ENCODE measurements around the gene GLI3. TPM values are rescaled to one million over a fixed set of nuclear protein-coding genes. Genes with fewer than 3 reads are reported as not detected.

GLI3 gene
- total RNA-seq, 1 experiment from 2014 or later: 7.6 TPM

GRCh38 chr7:42082144-42082543 is 154.9 kb downstream of the GLI3 start:
- peak; percentile 58 for DNase-seq (ENCODE audit: low read depth)

- no peak for DNase-seq (ENCODE audit: low read depth)
Measured at GRCh38 chr7:42081671-42082070, 155.3 kb downstream of the GLI3 start.

GRCh38 chr7:42080841-42081586 is 156.0 kb downstream of the GLI3 start:
- DNase-seq (ENCODE audit: low read depth): no peak

- DNase-seq (ENCODE audit: low read depth): no peak
Measured at GRCh38 chr7:42077271-42078135, 159.5 kb downstream of the GLI3 start.

- DNase-seq (ENCODE audit: low read depth): no peak
Measured at GRCh38 chr7:42076870-42077269, 160.1 kb downstream of the GLI3 start.

GRCh38 chr7:42075418-42075817 is 161.6 kb downstream of the GLI3 start:
- no peak for DNase-seq (ENCODE audit: low read depth)

GRCh38 chr7:42074076-42074475 is 162.9 kb downstream of the GLI3 start:
- DNase-seq (ENCODE audit: low read depth): no peak

GRCh38 chr7:42071372-42072261 is 165.4 kb downstream of the GLI3 start:
- DNase-seq (ENCODE audit: low read depth): no peak

- DNase-seq (ENCODE audit: low read depth): peak; percentile 68
Measured at GRCh38 chr7:42070068-42070467, 166.9 kb downstream of the GLI3 start.

GRCh38 chr7:42069590-42069989 is 167.4 kb downstream of the GLI3 start:
- no peak for DNase-seq (ENCODE audit: low read depth)

- no peak for DNase-seq (ENCODE audit: low read depth)
Measured at GRCh38 chr7:42068554-42069280, 168.3 kb downstream of the GLI3 start.

- DNase-seq (ENCODE audit: low read depth): peak; percentile 79
Measured at GRCh38 chr7:42065942-42066341, 171.1 kb downstream of the GLI3 start.

- DNase-seq (ENCODE audit: low read depth): no peak
Measured at GRCh38 chr7:42065015-42065414, 172.0 kb downstream of the GLI3 start.

- no peak for DNase-seq (ENCODE audit: low read depth)
Measured at GRCh38 chr7:42064534-42064933, 172.5 kb downstream of the GLI3 start.

- DNase-seq (ENCODE audit: low read depth): no peak
Measured at GRCh38 chr7:42059275-42059674, 177.7 kb downstream of the GLI3 start.

- DNase-seq (ENCODE audit: low read depth): no peak
Measured at GRCh38 chr7:42057331-42057730, 179.7 kb downstream of the GLI3 start.

GRCh38 chr7:42055171-42055570 is 181.8 kb downstream of the GLI3 start:
- DNase-seq (ENCODE audit: low read depth): peak; percentile 53

- DNase-seq (ENCODE audit: low read depth): peak; percentile 42
Measured at GRCh38 chr7:42053834-42054233, 183.2 kb downstream of the GLI3 start.

GRCh38 chr7:42049761-42050160 is 187.2 kb downstream of the GLI3 start:
- no peak for DNase-seq (ENCODE audit: low read depth)

GRCh38 chr7:42046483-42046882 is 190.5 kb downstream of the GLI3 start:
- DNase-seq (ENCODE audit: low read depth): no peak

GRCh38 chr7:42045961-42046360 is 191.0 kb downstream of the GLI3 start:
- DNase-seq (ENCODE audit: low read depth): no peak

Data from M059J (cell line).